ENCODE data around the gene RCOR2. TPM values are rescaled to one million over a fixed set of nuclear protein-coding genes. Genes with fewer than 3 reads are reported as not detected.

Gene RCOR2
- total and polyA plus RNA-seq, 2 of the 4 experiments (the other 2 are of a cell fraction), result 0.90 to 2.0 TPM

GRCh38 chr11:63871962-63872799 is 44.8 kb downstream of the RCOR2 start:
- dilution Hi-C loops (cut with HindIII; ENCODE audit: low sequenced_read_pairs, unreplicated experiment), result no loop called here
- Histone ChIP-seq H4K20me1 (ENCODE audit: insufficient read depth, low read length) (peaks cover 96% of the 10 kb centered on the region), H3K27ac (ENCODE audit: insufficient read depth, low read length) (no peak overlapping the region), H3K56ac (ENCODE audit: extremely low read depth, insufficient read depth, low read length) (no peak overlapping the region), H4K5ac (ENCODE audit: low read depth, low read length) (no peak overlapping the region), H2BK120ac (ENCODE audit: low read depth, low read length) (no peak overlapping the region), H3K79me1 (ENCODE audit: low read depth in 1 of 2, low read length in 2 of 2) (peaks cover 46 to 90% of the 10 kb centered on the region in 2 experiments), H3K18ac (ENCODE audit: low read depth, low read length) (no peak overlapping the region), H3K36me3 (ENCODE audit: control insufficient read depth, insufficient read depth, low read length) (peaks cover 7% of the 10 kb centered on the region; the same call in 1 of the 2 replicates), H4K91ac (ENCODE audit: insufficient read depth, low read depth, low read length) (no peak overlapping the region), H2BK20ac (ENCODE audit: low read depth, low read length) (no peak overlapping the region), H3K9me1 (ENCODE audit: insufficient read depth, low read length) (peaks cover 26% of the 10 kb centered on the region), H3K14ac (replicated peaks; ENCODE audit: low read depth, low read length) (no peak overlapping the region), H4K8ac (ENCODE audit: low read depth in 2 of 2, low read length in 2 of 2) (no peak overlapping the region), H3K4ac (ENCODE audit: low read depth, low read length) (no peak overlapping the region; the same call in 1 of the 2 replicates), H3K4me1 (ENCODE audit: control insufficient read depth, insufficient read depth, low read length) (peaks cover 14% of the 10 kb centered on the region; the same call in 1 of the 2 replicates), H2AFZ (replicated peaks; ENCODE audit: low read length, poor library complexity) (peak overlapping the region; percentile 11), H2BK5ac (ENCODE audit: low read depth, low read length, poor library complexity, severe bottlenecking) (peak overlapping the region; percentile 40), H3K4me2 (ENCODE audit: low read depth, low read length) (peak overlapping the region; percentile 55), H3K27me3 (ENCODE audit: control insufficient read depth, insufficient read depth, low read length) (no peaks in the 10 kb centered on the region), H3K9me3 (ENCODE audit: control insufficient read depth, insufficient read depth, low read length) (no peaks in the 10 kb centered on the region), H3K9ac (ENCODE audit: low read depth, low read length) (no peak overlapping the region), H2AK5ac (ENCODE audit: low read depth, low read length) (no peak overlapping the region), H2BK15ac (ENCODE audit: low read depth, low read length) (no peak overlapping the region), H3K23ac (ENCODE audit: low read depth, low read length) (no peak overlapping the region), H3K4me3 (ENCODE audit: insufficient read depth, low read depth, low read length) (no peak overlapping the region), H2AK9ac (replicated peaks; ENCODE audit: low read depth, low read length, poor library complexity) (peak overlapping the region; percentile 1)
- ATAC-seq (ENCODE audit: low read depth) (peak; percentile 96), DNase-seq (peak; percentile 93)
- intact Hi-C loops (cut with micrococcal nuclease), result loop anchor here (1.0 kb wide), 2 partner anchors 27 to 33 kb away; partner anchors contain the start of gene MARK2
- WGBS, 2 experiments (ENCODE audit: extremely low coverage in 2 of 2, insufficient read length in 1 of 2), result 25% methylated on average over 2 of the region's 11 CpGs; no CpG with 5 or more reads in 1 of the 2 experiments
- in situ Hi-C loops (cut with MboI; ENCODE audit: low sequenced_read_pairs), result no loop called here
- ChIA-PET CTCF (interaction anchor here (0.6 to 1.6 kb wide), 4 partner anchors 16 to 74 kb away, joined by 3 to 5 read pairs (median 3); no protein-coding TSS in a partner anchor), POLR2A (ENCODE audit: unreplicated experiment) (interaction anchor here (0.5 to 1.0 kb wide), 4 partner anchors 27 to 1204 kb away, joined by 3 to 4 read pairs (median 4); partner anchors contain the start of gene MARK2)
- BruUV-seq (replicated peaks), result no TSS peak
- peak; percentile 62 for TF ChIP-seq RAD21 (IDR thresholded peaks at IDR 0.05; ENCODE audit: low read length)
- TF ChIP-seq MXI1 (IDR thresholded peaks at IDR 0.05; ENCODE audit: borderline replicate concordance, low read depth, low read length), result 0 out of 2 replicates have a peak, but pooled peaks have one; percentile 8
- TF ChIP-seq SMC3 (IDR thresholded peaks at IDR 0.05; ENCODE audit: low read depth, low read length), result peak; percentile 51
- no peak for TF ChIP-seq NFE2L2 (IDR thresholded peaks at IDR 0.05; ENCODE audit: low read depth, low read length)
- no peak for TF ChIP-seq POLR2A (IDR thresholded peaks at IDR 0.05; ENCODE audit: low read depth, low read length)
- TF ChIP-seq ELK1 (IDR thresholded peaks at IDR 0.05; ENCODE audit: borderline replicate concordance, low read depth, low read length), result no peak
- no peak for TF ChIP-seq MAFK (IDR thresholded peaks at IDR 0.05; ENCODE audit: low read depth, low read length)
- TF ChIP-seq CHD1 (IDR thresholded peaks at IDR 0.05; ENCODE audit: low read depth, low read length), result no peak
- TF ChIP-seq CTCF (conservative IDR thresholded peaks at IDR 0.05; ENCODE audit: low read depth, low read length), result peak; percentile 57
- TF ChIP-seq CEBPB (IDR thresholded peaks at IDR 0.05; ENCODE audit: low read depth, low read length), result peak; percentile 100
- TF ChIP-seq RCOR1 (IDR thresholded peaks at IDR 0.05; ENCODE audit: insufficient replicate concordance, low read length), result no peak
- TF ChIP-seq MAZ (IDR thresholded peaks at IDR 0.05; ENCODE audit: borderline replicate concordance, low read depth, low read length), result no peak
- peak; percentile 44; the same call in 1 of the 2 replicates for TF ChIP-seq FOS (IDR thresholded peaks at IDR 0.05; ENCODE audit: low read depth, low read length)
- TF ChIP-seq BHLHE40 (IDR thresholded peaks at IDR 0.05; ENCODE audit: low read depth, low read length), result no peak
- TF ChIP-seq RFX5 (IDR thresholded peaks at IDR 0.05; ENCODE audit: low read depth, low read length), result no peak
